Stimulated activated CD8-positive, alpha-beta memory T cell treated with anti-CD3 and anti-CD28 coated beads, Interleukin-4, amount 100 ng/mL, for 24 hours (primary cell): ENCODE data around the gene ROPN1.
A peak's percentile ranks its signal among the peaks of the same experiment; 100 is the strongest.
"Not testable (repeated sequence)": the region's sequence is repeated elsewhere in the genome, so short reads cannot be mapped to it uniquely, and the experiment has no call there.

ENCODE experiments used
- DNase-seq: peaks from one replicate; pipeline ENCODE4 v3.0.0-alpha.2; 2020; ENCODE audit warnings: low read depth

The ROPN1 gene

GRCh38 chr3:123991730-123992588 lies at the start of gene ROPN1:
Gene ROPN1, minus strand, starts transcription at chr3:123992124. Its CDS starts 11,643 bp downstream, at chr3:123980481.
- DNase-seq: not testable (repeated sequence)

GRCh38 chr3:124041553-124041952 lies 49.6 kb upstream of the ROPN1 start:
- no peak for DNase-seq

GRCh38 chr3:124037326-124037725 lies 45.4 kb upstream of the ROPN1 start:
- no peak for DNase-seq

DNA sequence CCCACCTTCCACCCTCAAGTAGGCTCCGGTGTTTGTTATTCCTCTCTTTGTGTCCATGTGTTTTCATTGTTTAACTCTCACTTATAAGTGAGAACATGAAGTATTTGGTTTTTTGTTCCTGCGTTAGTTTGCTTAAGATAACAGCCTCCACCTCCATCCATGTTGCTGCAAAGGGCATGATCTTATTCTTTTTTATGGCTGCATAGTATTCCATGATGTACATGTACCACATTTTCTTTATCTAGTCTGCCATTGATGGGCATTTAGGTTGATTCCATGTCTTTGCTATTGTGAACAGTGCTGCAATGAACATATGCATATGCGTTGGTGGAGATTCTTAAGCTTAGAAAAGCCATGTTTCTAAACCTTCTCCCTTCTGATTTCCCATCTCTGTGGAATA lies 44.3 kb upstream of the ROPN1 start:
- DNase-seq: not testable (repeated sequence)

DNA sequence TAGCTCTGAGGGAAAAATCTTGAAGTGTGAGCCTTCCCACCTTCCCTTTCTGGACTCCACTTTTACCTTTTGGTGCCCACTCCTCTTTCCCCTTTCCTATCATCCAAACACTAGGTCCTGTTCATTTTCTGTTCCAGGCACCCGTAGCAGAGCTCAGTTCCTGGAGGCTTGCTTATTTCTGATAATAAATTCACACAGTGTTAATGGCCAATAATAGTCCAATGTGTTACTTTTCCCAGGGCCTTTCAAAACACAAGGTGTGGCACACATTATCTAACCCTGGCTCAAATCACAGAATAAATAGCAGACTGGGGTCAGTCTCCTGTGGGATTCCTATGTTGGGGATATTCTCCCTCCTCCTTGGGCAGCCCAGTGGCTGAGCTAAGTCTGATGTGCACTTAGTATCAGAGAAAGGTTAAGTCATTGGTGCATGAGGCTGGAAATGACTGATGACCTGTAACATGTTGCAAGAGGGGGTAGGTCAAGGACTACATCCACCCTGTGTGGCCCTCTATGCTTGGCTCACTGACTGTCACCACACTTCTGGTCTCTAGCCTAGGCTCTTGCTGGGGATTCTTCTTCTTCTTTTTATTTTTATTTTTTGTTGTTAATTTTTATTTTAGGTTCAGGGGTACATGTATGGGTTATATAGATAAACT lies 43.7 kb upstream of the ROPN1 start:
- no peak for DNase-seq

DNA sequence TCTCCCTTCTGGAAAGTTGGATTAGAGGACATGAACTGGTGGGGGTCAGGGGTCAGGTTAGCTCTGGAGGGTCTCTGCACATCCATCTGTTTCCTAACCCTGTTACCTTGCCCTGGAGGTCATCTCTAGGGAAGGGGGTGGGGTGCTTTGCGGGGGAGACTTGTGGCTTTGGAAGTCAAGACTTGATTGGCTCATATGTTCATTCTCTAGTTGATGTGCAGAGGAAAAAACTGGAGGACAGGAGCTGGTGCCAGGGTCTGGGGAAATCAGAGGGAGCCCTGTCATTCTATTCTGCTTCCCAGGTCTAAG lies 42.9 kb upstream of the ROPN1 start:
- DNase-seq: no peak

DNA sequence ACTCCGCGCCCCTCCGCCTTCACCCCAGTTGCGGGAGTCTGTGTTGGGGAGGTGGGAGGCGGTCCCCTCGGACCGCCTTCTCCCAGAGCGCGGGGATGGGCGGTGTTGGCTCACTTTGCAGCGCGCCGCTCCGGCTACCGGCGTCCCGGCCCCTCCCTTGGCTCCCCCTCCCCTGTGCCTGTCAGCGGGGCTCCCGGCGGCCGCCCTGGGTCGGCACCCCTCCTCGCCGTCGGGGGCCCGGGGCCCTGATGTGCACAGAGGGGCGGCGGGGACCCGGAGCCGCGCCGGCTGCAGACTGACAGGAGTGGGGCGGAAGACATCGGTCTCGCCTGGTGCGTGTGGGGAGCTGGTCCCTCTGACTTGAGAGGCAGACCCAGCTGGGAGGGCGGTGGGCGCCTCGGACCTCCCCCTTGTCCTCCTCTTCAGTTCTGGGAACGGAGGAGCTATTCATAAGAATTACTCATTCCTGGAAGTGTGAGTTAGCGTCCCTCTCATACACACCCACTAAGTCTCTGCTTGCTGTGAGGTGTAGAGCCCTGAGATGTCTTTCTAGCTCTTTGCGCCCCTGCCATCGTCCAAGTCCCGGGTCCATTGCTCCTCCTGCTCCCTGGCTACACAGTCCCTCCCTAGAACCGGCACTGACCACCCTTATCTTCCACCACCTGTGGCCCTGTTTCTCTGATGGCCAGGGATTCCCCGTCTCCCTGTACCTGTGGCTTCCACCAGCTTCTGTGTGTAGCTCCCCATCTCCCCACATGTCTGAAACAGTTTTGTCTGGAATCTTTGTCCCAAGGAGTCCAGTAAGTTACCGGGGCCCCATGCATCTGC lies 42.3 kb upstream of the ROPN1 start:
- no peak for DNase-seq

GRCh38 chr3:124033360-124034015 lies 41.6 kb upstream of the ROPN1 start, which contains the start of gene KALRN:
Gene KALRN, plus strand, starts transcription at chr3:124033369.
- DNase-seq: no peak

- peak; percentile 55 for DNase-seq
Observed at GRCh38 chr3:124032881-124033359, 41.0 kb upstream of the ROPN1 start.

GRCh38 chr3:124032311-124032880 lies 40.5 kb upstream of the ROPN1 start:
- no peak for DNase-seq

- no peak for DNase-seq
Observed at GRCh38 chr3:124026516-124026915, 34.6 kb upstream of the ROPN1 start.

- not testable (repeated sequence) for DNase-seq
Observed at GRCh38 chr3:124023531-124023930, 31.6 kb upstream of the ROPN1 start.

DNA sequence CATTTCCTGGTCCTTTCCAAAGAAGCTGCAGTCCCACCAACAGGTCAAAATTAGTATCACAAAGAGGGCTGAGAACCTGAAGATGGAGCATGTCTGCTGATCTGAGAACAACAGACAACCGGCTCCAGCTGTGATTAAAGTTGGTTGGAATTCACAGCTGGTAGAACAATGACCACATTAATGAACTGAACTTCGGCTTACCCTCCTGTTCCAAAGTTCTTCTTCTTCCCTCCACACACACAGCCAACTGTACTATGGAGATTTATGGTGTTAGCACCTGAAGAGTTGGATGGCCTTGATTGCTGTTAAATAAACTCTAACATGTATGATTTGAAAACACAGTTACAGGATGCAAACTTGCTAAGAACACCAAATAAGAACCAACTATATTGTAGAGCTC lies 27.4 kb upstream of the ROPN1 start:
- no peak for DNase-seq

DNA sequence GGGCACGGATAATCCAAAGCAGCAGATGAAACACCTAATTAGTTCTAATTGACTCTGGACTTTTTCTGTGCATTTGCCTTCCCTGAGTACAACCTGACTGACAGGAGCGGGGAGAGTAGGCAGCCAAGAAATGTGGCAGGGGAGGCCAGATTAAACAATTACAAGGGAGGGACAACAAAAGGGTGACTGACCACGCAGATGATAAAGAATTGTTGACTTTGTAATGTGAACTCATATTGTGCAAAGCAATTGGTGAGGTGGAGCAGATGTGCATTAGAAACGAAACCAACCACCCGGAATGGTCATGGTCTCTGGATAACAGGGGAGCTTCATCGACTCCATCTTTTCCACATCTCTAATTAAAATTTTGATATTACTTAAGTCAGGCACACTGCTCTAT lies 25.6 kb upstream of the ROPN1 start:
- not testable (repeated sequence) for DNase-seq

GRCh38 chr3:124016483-124016882 lies 24.6 kb upstream of the ROPN1 start:
- not testable (repeated sequence) for DNase-seq

DNA sequence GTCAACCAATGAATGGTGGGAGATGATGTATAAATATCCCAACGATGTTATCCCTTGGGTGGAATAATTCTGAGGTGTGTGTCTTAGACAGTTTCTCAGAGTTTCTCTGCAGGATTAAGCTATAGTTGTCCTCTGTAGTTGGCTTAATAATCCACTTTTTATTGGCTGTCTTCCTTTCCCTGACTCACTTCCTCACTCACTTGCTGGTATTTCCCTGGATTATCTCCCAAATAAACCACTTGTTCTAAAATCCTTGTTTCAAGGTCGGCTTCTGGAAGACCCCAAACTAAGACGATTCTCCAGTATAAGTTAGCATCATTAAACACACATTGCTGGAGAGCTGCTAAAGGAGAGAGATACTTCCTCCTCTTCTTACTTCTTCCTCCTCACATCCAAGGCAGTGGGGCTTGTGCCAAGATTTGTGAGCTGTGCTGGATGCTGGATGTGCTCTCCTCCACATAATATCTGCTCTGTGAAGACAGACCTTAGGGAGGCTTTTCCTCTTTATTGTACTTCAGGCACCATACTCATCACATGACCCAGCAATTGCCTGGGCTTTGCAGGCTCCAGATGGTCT lies 22.5 kb upstream of the ROPN1 start:
- DNase-seq: no peak

- DNase-seq: not testable (repeated sequence)
Observed at GRCh38 chr3:124008321-124008720, 16.4 kb upstream of the ROPN1 start.

DNA sequence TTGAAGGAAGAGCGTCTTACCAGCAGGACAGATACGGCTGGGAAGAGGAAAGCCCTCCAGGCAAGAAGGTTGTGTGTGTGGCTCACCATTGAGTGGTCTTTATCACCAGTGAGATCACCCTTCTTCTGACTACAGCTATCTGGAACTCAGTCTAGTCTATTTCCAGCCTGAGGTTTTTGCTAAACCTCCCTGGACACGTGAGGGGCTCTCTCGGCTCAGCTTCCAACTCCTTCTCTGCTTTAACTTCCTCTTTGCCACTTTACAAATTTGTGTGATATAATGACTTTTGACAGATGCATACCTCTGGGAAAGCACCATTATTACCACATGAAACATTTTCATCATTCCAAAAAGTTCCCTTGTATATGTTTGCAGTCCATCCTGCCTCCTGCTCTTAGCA lies 15.3 kb upstream of the ROPN1 start:
- no peak for DNase-seq

DNA sequence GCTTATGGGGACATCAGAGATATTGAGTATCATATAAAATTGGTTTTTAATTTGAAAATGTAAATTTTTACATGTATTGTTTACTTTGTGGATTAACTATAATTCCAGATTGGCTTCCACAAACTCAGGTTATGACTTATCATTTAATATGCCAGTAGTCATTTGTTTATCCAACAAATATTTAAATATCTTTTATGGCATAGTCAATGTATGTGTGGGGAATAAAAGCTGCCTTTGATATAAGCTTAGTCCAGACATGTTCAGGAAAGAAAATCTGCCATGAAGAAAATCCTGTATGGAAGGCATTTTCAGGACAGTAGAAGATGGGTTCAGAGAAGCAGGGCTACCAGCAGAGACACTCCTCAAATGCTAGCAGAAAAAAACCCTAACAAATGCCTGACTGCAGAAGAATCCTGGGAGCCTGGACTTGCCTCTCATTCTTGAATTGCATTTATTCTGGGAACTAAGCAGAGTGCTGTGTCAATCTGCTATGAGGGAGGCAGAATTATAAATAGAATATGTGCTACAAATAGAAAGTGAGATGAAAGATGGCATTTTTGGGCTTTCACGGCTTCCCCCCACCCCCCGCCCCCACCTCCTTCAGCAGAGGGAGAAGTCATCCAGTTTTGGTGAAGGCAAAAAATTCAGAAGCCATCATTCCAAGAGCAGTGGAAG lies 10.6 kb upstream of the ROPN1 start:
- DNase-seq: not testable (repeated sequence)

DNA sequence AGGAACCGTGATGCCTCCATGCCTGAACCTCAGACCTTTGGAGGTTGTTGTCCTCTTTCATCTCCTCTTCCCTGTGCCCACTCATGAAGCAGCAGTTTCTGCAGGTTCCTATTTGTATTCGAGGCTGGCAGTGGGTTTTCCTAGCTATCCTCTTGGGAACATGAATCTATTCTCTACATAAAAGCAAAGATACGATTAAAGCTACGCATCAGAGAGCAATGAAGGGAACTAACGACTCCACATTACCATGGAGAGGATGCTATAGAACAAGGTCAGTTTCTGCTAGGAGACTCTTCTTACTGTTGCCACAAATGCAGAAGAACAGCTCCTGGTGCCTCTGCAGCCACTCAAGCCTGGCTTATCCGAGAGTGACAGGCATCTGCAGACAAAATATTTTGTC lies 9.4 kb upstream of the ROPN1 start:
- not testable (repeated sequence) for DNase-seq

DNA sequence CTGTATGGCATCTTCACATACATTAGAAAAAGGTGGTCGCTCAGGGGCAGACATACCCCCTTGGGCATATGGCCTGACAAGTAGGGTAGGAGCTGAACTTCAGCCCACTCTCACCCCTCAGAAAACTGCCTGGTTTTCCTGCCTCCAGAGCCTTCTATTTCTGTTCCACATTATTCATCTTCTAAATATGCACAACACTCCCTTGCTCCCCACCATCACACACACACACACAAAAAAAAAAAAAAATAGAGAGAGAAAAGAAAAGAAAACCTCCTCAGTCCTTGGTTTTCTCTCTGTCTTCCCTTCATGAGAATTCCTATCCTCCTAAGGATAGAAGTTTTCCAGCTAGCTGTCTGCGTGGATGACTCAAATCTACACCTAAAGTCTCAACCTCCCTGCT lies 5.6 kb upstream of the ROPN1 start:
- no peak for DNase-seq
